Endodermal cell (in vitro differentiated cells): ENCODE measurements around the gene CCDC43. TPM values are rescaled to one million over a fixed set of nuclear protein-coding genes. Genes with fewer than 3 reads are reported as not detected.

Experiments
- DNase-seq: peaks from one replicate; pipeline ENCODE4 v3.0.0-alpha.2; 2017
- H3K27ac ChIP-seq: 2 replicates; pipeline ENCODE4 v1.5.1; 2013; ENCODE audit warnings: mild to moderate bottlenecking, low read depth, low read length, moderate library complexity
- H3K27me3 ChIP-seq: 2 replicates; pipeline ENCODE4 v1.6.1; 2013; ENCODE audit warnings: mild to moderate bottlenecking, low read length, moderate library complexity; ENCODE audit not compliant: insufficient read depth, control insufficient read depth, poor library complexity, severe bottlenecking
- H3K36me3 ChIP-seq: 2 replicates; pipeline ENCODE4 v1.7.0; 2013; ENCODE audit warnings: mild to moderate bottlenecking, low read length, moderate library complexity; ENCODE audit not compliant: control insufficient read depth, insufficient read depth
- H3K4me1 ChIP-seq: one replicate; pipeline ENCODE4 v1.7.0; 2013; ENCODE audit warnings: low read length; ENCODE audit not compliant: control insufficient read depth, insufficient read depth
- H3K4me3 ChIP-seq: 2 replicates; pipeline ENCODE4 v1.5.1; 2013; ENCODE audit warnings: mild to moderate bottlenecking, low read length, moderate library complexity
- H3K9ac ChIP-seq: 2 replicates; pipeline ENCODE4 v1.6.1; 2013; ENCODE audit warnings: mild to moderate bottlenecking, low read length, moderate library complexity; ENCODE audit not compliant: poor library complexity, severe bottlenecking; ENCODE audit errors: extremely low read depth
- H3K9me3 ChIP-seq: 2 replicates; pipeline ENCODE4 v1.6.1; 2013; ENCODE audit warnings: mild to moderate bottlenecking, low read length, moderate library complexity; ENCODE audit not compliant: control insufficient read depth
- H3K27ac Mint-ChIP-seq: 2 replicates; pipeline ENCODE4 v1.8.0; 2020; ENCODE audit warnings: mixed read lengths
- H3K27me3 Mint-ChIP-seq: 2 replicates; pipeline ENCODE4 v1.8.0; 2021; ENCODE audit warnings: mild to moderate bottlenecking, mixed read lengths; ENCODE audit not compliant: insufficient read depth
- H3K36me3 Mint-ChIP-seq: 2 replicates; pipeline ENCODE4 v1.8.0; 2020; ENCODE audit warnings: low read depth, mixed read lengths
- H3K4me1 Mint-ChIP-seq: 2 replicates; pipeline ENCODE4 v1.8.0; 2020; ENCODE audit warnings: mixed read lengths
- H3K4me3 Mint-ChIP-seq: 2 replicates; pipeline ENCODE4 v1.8.0; 2020; ENCODE audit warnings: mild to moderate bottlenecking, moderate library complexity, mixed read lengths
- H3K9me3 Mint-ChIP-seq: 2 replicates; pipeline ENCODE4 v1.8.0; 2020; ENCODE audit warnings: mild to moderate bottlenecking, mixed read lengths
- WGBS, 2 experiments: methylation state at CpG; one replicate each; pipeline versions ENCODE4 v1.1.5 to v1.1.7; 2013; ENCODE audit warnings: missing lambda C conversion rate in 2 of 2, mixed read lengths in 1 of 2; ENCODE audit not compliant: insufficient coverage in 1 of 2, insufficient read length in 1 of 2; 5-methylcytosine and 5-hydroxymethylcytosine counted together
- total RNA-seq, 2 donors: library from RNA; stranded (reverse); fragmentation: NEBNext Ultra II Directional in 1 of 2; extraction: Animal tissue kit (Norgen Biotek cat#: 25700) in 1 of 2; gene quantifications; 2 replicates in 1 of 2; 3 replicates in 1 of 2; pipeline ENCODE4 v1.2.1, GENCODE V29; 2021
- TF ChIP-seq, protein P1 (sequence below): fragments of 200-600 bp; sonication (generic); conservative IDR thresholded peaks from 2 replicates; pipeline ENCODE4 v1.5.0; 2021; ENCODE audit warnings: antibody characterized with exemption, mild to moderate bottlenecking

CCDC43 gene
- total RNA-seq, 2 donors from 2014 or later = 35.7 to 38.1 TPM

GRCh38 chr17:44627513-44628242 lies 61.9 kb downstream of the CCDC43 start:
- WGBS, 2 experiments = 82 to 95% methylated on average over 3 to 9 of the region's 9 CpGs
- TF ChIP-seq, protein P1, sequence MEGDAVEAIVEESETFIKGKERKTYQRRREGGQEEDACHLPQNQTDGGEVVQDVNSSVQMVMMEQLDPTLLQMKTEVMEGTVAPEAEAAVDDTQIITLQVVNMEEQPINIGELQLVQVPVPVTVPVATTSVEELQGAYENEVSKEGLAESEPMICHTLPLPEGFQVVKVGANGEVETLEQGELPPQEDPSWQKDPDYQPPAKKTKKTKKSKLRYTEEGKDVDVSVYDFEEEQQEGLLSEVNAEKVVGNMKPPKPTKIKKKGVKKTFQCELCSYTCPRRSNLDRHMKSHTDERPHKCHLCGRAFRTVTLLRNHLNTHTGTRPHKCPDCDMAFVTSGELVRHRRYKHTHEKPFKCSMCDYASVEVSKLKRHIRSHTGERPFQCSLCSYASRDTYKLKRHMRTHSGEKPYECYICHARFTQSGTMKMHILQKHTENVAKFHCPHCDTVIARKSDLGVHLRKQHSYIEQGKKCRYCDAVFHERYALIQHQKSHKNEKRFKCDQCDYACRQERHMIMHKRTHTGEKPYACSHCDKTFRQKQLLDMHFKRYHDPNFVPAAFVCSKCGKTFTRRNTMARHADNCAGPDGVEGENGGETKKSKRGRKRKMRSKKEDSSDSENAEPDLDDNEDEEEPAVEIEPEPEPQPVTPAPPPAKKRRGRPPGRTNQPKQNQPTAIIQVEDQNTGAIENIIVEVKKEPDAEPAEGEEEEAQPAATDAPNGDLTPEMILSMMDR = no peak
- peak overlapping the region; percentile 50 for H3K27ac Mint-ChIP-seq
- no peaks in the 10 kb centered on the region for H3K36me3 Mint-ChIP-seq
- Histone ChIP-seq H3K27me3 (no peaks in the 10 kb centered on the region), H3K4me3 (no peak overlapping the region), H3K27ac (peak overlapping the region; percentile 30), H3K36me3 (no peaks in the 10 kb centered on the region), H3K4me1 (peaks cover 4% of the 10 kb centered on the region), H3K9me3 (no peaks in the 10 kb centered on the region), H3K9ac (no peak overlapping the region)
- peaks cover 18% of the 10 kb centered on the region for H3K4me1 Mint-ChIP-seq
- no peak overlapping the region for H3K4me3 Mint-ChIP-seq
- peak; percentile 70 for DNase-seq
- H3K9me3 Mint-ChIP-seq = no peaks in the 10 kb centered on the region
- H3K27me3 Mint-ChIP-seq = no peaks in the 10 kb centered on the region

Other genes starting within 250 kb of the CCDC43 start
- gene GPATCH8, start 186.4 kb downstream of the CCDC43 start, total RNA-seq = 10 to 100 TPM; 49.9 to 55.2 TPM
- 10 to 100 TPM; 20.6 to 21.9 TPM for gene FZD2, start 132.3 kb downstream of the CCDC43 start, total RNA-seq
- 1 to 10 TPM; 1.4 to 3.7 TPM for gene MEIOC, start 33.3 kb downstream of the CCDC43 start, total RNA-seq
- gene DBF4B, start 18.9 kb upstream of the CCDC43 start, total RNA-seq = 10 to 100 TPM; 31.1 to 44.9 TPM
- 1 to 10 TPM; 1.9 to 3.5 TPM for gene ADAM11, start 69.2 kb upstream of the CCDC43 start, total RNA-seq
- gene GJC1, start 140.5 kb upstream of the CCDC43 start, total RNA-seq = 100 to 1,000 TPM in 1 of 2 donors, 10 to 100 TPM in 1; 81.9 to 108 TPM
- not detected for gene HIGD1B, start 158.1 kb upstream of the CCDC43 start, total RNA-seq
- gene EFTUD2, start 209.7 kb upstream of the CCDC43 start, total RNA-seq = 100 to 1,000 TPM; 145 to 171 TPM
- gene GFAP, start 225.7 kb upstream of the CCDC43 start, total RNA-seq = under 1 TPM in 1 of 2 donors, not detected in 1; 0.35 TPM